HCT116 (cell line): ENCODE results near the gene PTH2. TPM values are rescaled to one million over a fixed set of nuclear protein-coding genes. Genes with fewer than 3 reads are reported as not detected.

Experiments used
- ATAC-seq: fragments of 200-7000 bp; cut with Tn5 transposase; 2 replicates; pipeline ENCODE4 v1.9.1; 2020; ENCODE audit warnings: mild to moderate bottlenecking, moderate library complexity
- BruUV-seq: library from RNA; stranded (reverse); fragments of 400-500 nt; replicated peaks from 2 replicates; lab custom pipeline; 2021; lab: Mats Ljungman, UMichigan
- CTCF ChIA-PET: fragments of 300-600 bp; sonication (Branson Sonifier 250); formaldehyde crosslinking; loops from one replicate; lab custom pipeline; 2021; ENCODE audit warnings: antibody characterized with exemption; lab: Charles Lee
- POLR2A ChIA-PET: fragments of 300-600, 350-600 bp; sonication (Branson Sonifier 250); formaldehyde crosslinking; loops from one replicate; lab custom pipeline; 2021; ENCODE audit warnings: antibody characterized with exemption; lab: Charles Lee
- RAD21 ChIA-PET, 2 experiments: fragments of 300-600 bp; sonication (Branson Sonifier 250); formaldehyde crosslinking; loops; one replicate each; lab custom pipeline; 2023; ENCODE audit warnings: low total read pairs in 2 of 2; ENCODE audit not compliant: uncharacterized antibody in 2 of 2, unreplicated experiment in 2 of 2, low non-redundant PET in 1 of 2; lab: Charles Lee
- DNase-seq: peaks from one replicate; pipeline ENCODE4 v3.0.0-alpha.2; 2010; ENCODE audit warnings: low read depth, low spot score
- H2AFZ ChIP-seq: fragments of 200-600 bp; shearing (Covaris generic), sonication (generic); 2 replicates; pipeline ENCODE4 v1.6.1; 2017; ENCODE audit warnings: low read depth, mixed run types, mixed read lengths, antibody characterized with exemption, low read length; ENCODE audit not compliant: poor library complexity, severe bottlenecking
- H3K27ac ChIP-seq: 2 replicates; pipeline ENCODE4 v1.5.1; 2012; ENCODE audit warnings: low read depth, low read length
- H3K27me3 ChIP-seq: fragments of 200-600 bp; sonication (generic); 2 replicates; pipeline ENCODE4 v1.6.1; 2016; ENCODE audit warnings: mixed run types, low read length, mixed read lengths; ENCODE audit not compliant: insufficient read depth
- H3K36me3 ChIP-seq, 2 experiments: fragments of 200-500 bp in 1 of 2; fragments of 200-600 bp in 1 of 2; sonication (Bioruptor generic) in 1 of 2; sonication (generic) in 1 of 2; 2 replicates each; pipeline versions ENCODE4 v1.5.1 to v1.6.1; 2014 to 2016; ENCODE audit warnings: low read length in 2 of 2, inconsistent platforms in 1 of 2, mixed read lengths in 1 of 2, mixed run types in 1 of 2; ENCODE audit not compliant: insufficient read depth in 2 of 2, control insufficient read depth in 1 of 2
- H3K4me1 ChIP-seq, 2 experiments: fragments of 200-600 bp in 1 of 2; sonication (generic) in 1 of 2; 2 replicates each; pipeline versions ENCODE4 v1.5.1 to v1.6.1; 2012 to 2017; ENCODE audit warnings: low read length in 2 of 2, inconsistent platforms in 1 of 2, mild to moderate bottlenecking in 1 of 2, mixed read lengths in 1 of 2, mixed run types in 1 of 2, moderate library complexity in 1 of 2; ENCODE audit not compliant: insufficient read depth in 2 of 2, control insufficient read depth in 1 of 2
- H3K4me2 ChIP-seq: fragments of 200-600 bp; sonication (generic); 2 replicates; pipeline ENCODE4 v1.6.1; 2017; ENCODE audit warnings: mixed run types, low read length, mixed read lengths
- H3K4me3 ChIP-seq, 2 experiments: fragments of 200-600 bp in 1 of 2; sonication (generic) in 1 of 2; replicated peaks in 1 of 2; 2 replicates each; pipeline ENCODE4 v1.5.1; 2011 to 2016; ENCODE audit warnings: low read length in 2 of 2, control low read depth in 1 of 2, low read depth in 1 of 2, mild to moderate bottlenecking in 1 of 2, mixed read lengths in 1 of 2, mixed run types in 1 of 2
- H3K79me2 ChIP-seq: fragments of 200-600 bp; sonication (generic); 2 replicates; pipeline ENCODE4 v1.6.1; 2017; ENCODE audit warnings: mild to moderate bottlenecking, mixed run types, low read length, moderate library complexity, mixed read lengths; ENCODE audit not compliant: insufficient read depth
- H3K9ac ChIP-seq: fragments of 200-600 bp; sonication (generic); 2 replicates; pipeline ENCODE4 v1.6.1; 2016; ENCODE audit warnings: low read length, mixed read lengths
- H3K9me2 ChIP-seq: fragments of 200-600 bp; sonication (generic), shearing (Covaris generic); 2 replicates; pipeline ENCODE4 v1.6.1; 2017; ENCODE audit warnings: mixed run types, mild to moderate bottlenecking, moderate library complexity; ENCODE audit not compliant: insufficient read depth
- H3K9me3 ChIP-seq, 2 experiments: fragments of 200-500 bp in 1 of 2; fragments of 200-600 bp in 1 of 2; sonication (Bioruptor generic) in 1 of 2; sonication (generic) in 1 of 2; 2 replicates each; pipeline ENCODE4 v1.6.1; 2014 to 2017; ENCODE audit warnings: low read length in 2 of 2, mixed read lengths in 2 of 2, inconsistent platforms in 1 of 2, low read depth in 1 of 2, mild to moderate bottlenecking in 1 of 2, mixed run types in 1 of 2, moderate library complexity in 1 of 2; ENCODE audit not compliant: control insufficient read depth in 1 of 2, insufficient read depth in 1 of 2
- H4K20me1 ChIP-seq: fragments of 200-600 bp; sonication (generic), shearing (Covaris generic); 2 replicates; pipeline ENCODE4 v1.6.1; 2017; ENCODE audit warnings: mixed run types, mild to moderate bottlenecking, moderate library complexity; ENCODE audit not compliant: insufficient read depth
- RAD21 ChIP-seq: IDR thresholded peaks from 2 replicates; pipeline ENCODE4 v1.6.1; 2012; ENCODE audit warnings: low read depth, mild to moderate bottlenecking
- REST ChIP-seq: IDR thresholded peaks from 2 replicates; pipeline ENCODE4 v1.6.1; 2012; ENCODE audit warnings: low read depth
- TCF7L2 ChIP-seq: IDR thresholded peaks from 2 replicates; pipeline ENCODE4 v1.7.0; 2011; ENCODE audit warnings: borderline replicate concordance, inconsistent platforms; ENCODE audit not compliant: insufficient read depth, insufficient read length; ENCODE audit errors: extremely low read depth
- intact Hi-C: fragments of 100-400 bp; cut with micrococcal nuclease; formaldehyde crosslinking; loops from 2 replicates; pipeline ENCODE4 v1.10.0; 2022
- total RNA-seq: library from RNA; stranded (reverse); gene quantifications from one replicate; pipeline ENCODE4 v1.2.1, GENCODE V29; 2021; ENCODE audit not compliant: unreplicated experiment
- TF ChIP-seq, protein P1 (sequence below), 3 experiments: fragments of 200-600 bp in 1 of 3; sonication (generic) in 1 of 3; IDR thresholded peaks in 2 of 3; conservative IDR thresholded peaks in 1 of 3; 2 replicates each; pipeline ENCODE4 v1.5.1; 2012 to 2017; ENCODE audit warnings: low read depth in 2 of 3, low read length in 2 of 3, antibody characterized with exemption in 1 of 3, borderline replicate concordance in 1 of 3, control low read depth in 1 of 3, mild to moderate bottlenecking in 1 of 3, mixed read lengths in 1 of 3, mixed run types in 1 of 3, moderate library complexity in 1 of 3; ENCODE audit not compliant: insufficient read depth in 1 of 3

PTH2 gene
- total RNA-seq, 1 experiment from 2014 or later = 9.5 TPM

- Histone ChIP-seq H3K36me3 (no peaks in the 10 kb centered on the region; a peak in 1 of 4 replicates), H3K79me2 (no peaks in the 10 kb centered on the region), H2AFZ (no peak overlapping the region), H3K9ac (no peak overlapping the region), H3K27me3 (no peaks in the 10 kb centered on the region), H4K20me1 (no peaks in the 10 kb centered on the region), H3K4me3 (no peak overlapping the region), H3K9me3 (no peaks in the 10 kb centered on the region), H3K4me2 (no peak overlapping the region), H3K4me1 (peaks cover 28 to 47% of the 10 kb centered on the region in 2 experiments), H3K9me2 (no peaks in the 10 kb centered on the region), H3K27ac (no peak overlapping the region)
- ATAC-seq (peak; percentile 28; the same call in 1 of the 2 replicates), DNase-seq (no peak)
- RAD21 ChIA-PET = no interaction called here
- POLR2A ChIA-PET = interaction anchor here (1.3 kb wide), 1 partner anchor 17 kb away, joined by 4 read pairs; the partner anchor contains the start of gene ALDH16A1
- intact Hi-C loops = no loop called here
- CTCF ChIA-PET = interaction anchor here (1.1 kb wide), 1 partner anchor 25 kb away, joined by 3 read pairs; no protein-coding TSS in a partner anchor
- TF ChIP-seq RAD21 = peak; percentile 49
- no peak for TF ChIP-seq REST
- TF ChIP-seq, protein P1, sequence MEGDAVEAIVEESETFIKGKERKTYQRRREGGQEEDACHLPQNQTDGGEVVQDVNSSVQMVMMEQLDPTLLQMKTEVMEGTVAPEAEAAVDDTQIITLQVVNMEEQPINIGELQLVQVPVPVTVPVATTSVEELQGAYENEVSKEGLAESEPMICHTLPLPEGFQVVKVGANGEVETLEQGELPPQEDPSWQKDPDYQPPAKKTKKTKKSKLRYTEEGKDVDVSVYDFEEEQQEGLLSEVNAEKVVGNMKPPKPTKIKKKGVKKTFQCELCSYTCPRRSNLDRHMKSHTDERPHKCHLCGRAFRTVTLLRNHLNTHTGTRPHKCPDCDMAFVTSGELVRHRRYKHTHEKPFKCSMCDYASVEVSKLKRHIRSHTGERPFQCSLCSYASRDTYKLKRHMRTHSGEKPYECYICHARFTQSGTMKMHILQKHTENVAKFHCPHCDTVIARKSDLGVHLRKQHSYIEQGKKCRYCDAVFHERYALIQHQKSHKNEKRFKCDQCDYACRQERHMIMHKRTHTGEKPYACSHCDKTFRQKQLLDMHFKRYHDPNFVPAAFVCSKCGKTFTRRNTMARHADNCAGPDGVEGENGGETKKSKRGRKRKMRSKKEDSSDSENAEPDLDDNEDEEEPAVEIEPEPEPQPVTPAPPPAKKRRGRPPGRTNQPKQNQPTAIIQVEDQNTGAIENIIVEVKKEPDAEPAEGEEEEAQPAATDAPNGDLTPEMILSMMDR (IDR thresholded peaks at IDR 0.05 in 2 of 3, conservative IDR thresholded peaks at IDR 0.05 in 1 of 3; ENCODE audit: borderline replicate concordance in 1 of 3, insufficient read depth in 1 of 3, low read depth in 2 of 3, low read length in 2 of 3) = peak; percentile 21 to 49 (median 36); a peak in 5 of 6 replicates
- no peak for TF ChIP-seq TCF7L2
- no TSS peak for BruUV-seq
These were observed 46.8 kb upstream of the PTH2 start for GRCh38 chr19:49469828-49470614.
